ENCODE measurements around the gene OR52N4. TPM values are rescaled to one million over a fixed set of nuclear protein-coding genes. Genes with fewer than 3 reads are reported as not detected.
"Not testable (repeated sequence)": the region's sequence is repeated elsewhere in the genome, so short reads cannot be mapped to it uniquely, and the experiment has no call there.

OR52N4 gene
- polyA plus RNA-seq, 1 of the 3 experiments (the other 2 are of a cell fraction), result 0.10 TPM

- WGBS (ENCODE audit: low lambda C conversion rate), result 20% methylated on average over 5 of the region's 5 CpGs
- TF ChIP-seq, protein P1, sequence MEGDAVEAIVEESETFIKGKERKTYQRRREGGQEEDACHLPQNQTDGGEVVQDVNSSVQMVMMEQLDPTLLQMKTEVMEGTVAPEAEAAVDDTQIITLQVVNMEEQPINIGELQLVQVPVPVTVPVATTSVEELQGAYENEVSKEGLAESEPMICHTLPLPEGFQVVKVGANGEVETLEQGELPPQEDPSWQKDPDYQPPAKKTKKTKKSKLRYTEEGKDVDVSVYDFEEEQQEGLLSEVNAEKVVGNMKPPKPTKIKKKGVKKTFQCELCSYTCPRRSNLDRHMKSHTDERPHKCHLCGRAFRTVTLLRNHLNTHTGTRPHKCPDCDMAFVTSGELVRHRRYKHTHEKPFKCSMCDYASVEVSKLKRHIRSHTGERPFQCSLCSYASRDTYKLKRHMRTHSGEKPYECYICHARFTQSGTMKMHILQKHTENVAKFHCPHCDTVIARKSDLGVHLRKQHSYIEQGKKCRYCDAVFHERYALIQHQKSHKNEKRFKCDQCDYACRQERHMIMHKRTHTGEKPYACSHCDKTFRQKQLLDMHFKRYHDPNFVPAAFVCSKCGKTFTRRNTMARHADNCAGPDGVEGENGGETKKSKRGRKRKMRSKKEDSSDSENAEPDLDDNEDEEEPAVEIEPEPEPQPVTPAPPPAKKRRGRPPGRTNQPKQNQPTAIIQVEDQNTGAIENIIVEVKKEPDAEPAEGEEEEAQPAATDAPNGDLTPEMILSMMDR (IDR thresholded peaks at IDR 0.05), result no peak
- no peak for TF ChIP-seq MXI1 (IDR thresholded peaks at IDR 0.05; ENCODE audit: low read depth, low read length)
- TF ChIP-seq MAX (IDR thresholded peaks at IDR 0.05; ENCODE audit: low read depth), result no peak
These were observed 40.3 kb upstream of the OR52N4 start for GRCh38 chr11:5713695-5714094.

DNA sequence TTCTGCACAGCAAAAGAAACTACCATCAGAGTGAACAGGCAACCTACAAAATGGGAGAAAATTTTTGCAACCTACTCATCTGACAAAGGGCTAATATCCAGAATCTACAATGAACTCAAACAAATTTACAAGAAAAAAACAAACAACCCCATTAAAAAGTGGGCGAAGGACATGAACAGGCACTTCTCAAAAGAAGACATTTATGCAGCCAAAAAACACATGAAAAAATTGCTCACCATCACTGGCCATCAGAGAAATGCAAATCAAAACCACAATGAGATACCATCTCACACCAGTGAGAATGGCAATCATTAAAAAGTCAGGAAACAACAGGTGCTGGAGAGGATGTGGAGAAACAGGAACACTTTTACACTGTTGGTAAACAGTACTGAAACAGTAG is 37.5 kb upstream of the OR52N4 start:
- 5% methylated on average over 1 of the region's 1 CpG for WGBS (ENCODE audit: low lambda C conversion rate)

More at GRCh38 chr11:5713695-5714094, 40.3 kb upstream of the OR52N4 start:
- no peak overlapping the region for H3K9ac ChIP-seq
- H2AFZ ChIP-seq (ENCODE audit: low read depth), result no peak overlapping the region
- no peaks in the 10 kb centered on the region for H4K20me1 ChIP-seq (ENCODE audit: insufficient read depth)
- no peak overlapping the region for H3K27ac ChIP-seq (ENCODE audit: low read depth in 2 of 2, low read length in 1 of 2)
- ChIA-PET CTCF (no interaction called here), POLR2A (no interaction called here)
- no peaks in the 10 kb centered on the region for H3K79me2 ChIP-seq (ENCODE audit: insufficient read depth)
- H3K27me3 ChIP-seq (ENCODE audit: insufficient read depth), result no peaks in the 10 kb centered on the region; the same call in 1 of the 2 replicates
- no peaks in the 10 kb centered on the region for H3K4me1 ChIP-seq (ENCODE audit: control insufficient read depth in 1 of 2, insufficient read depth in 2 of 2, low read depth in 1 of 2, low read length in 1 of 2)
- H3K9me2 ChIP-seq, result no peaks in the 10 kb centered on the region
- H3K4me2 ChIP-seq, result no peak overlapping the region
- peaks cover 7 to 14% of the 10 kb centered on the region in 2 experiments for H3K36me3 ChIP-seq (replicated peaks in 1 of 2; ENCODE audit: control insufficient read depth in 1 of 2, insufficient read depth in 2 of 2, low read length in 1 of 2)
- H3F3A ChIP-seq (replicated peaks; ENCODE audit: insufficient read depth), result peaks cover 5% of the 10 kb centered on the region
- no peaks in the 10 kb centered on the region for H3K9me3 ChIP-seq
- DNase-seq, result no peak
- no peak overlapping the region for H3K4me3 ChIP-seq (ENCODE audit: low read depth in 2 of 2, low read length in 1 of 2)

GRCh38 chr11:5719703-5720495 is 34.1 kb upstream of the OR52N4 start:
- no peak overlapping the region for H3K9ac ChIP-seq
- no peak overlapping the region for H2AFZ ChIP-seq (ENCODE audit: low read depth)
- H3K27me3 ChIP-seq (ENCODE audit: insufficient read depth), result no peaks in the 10 kb centered on the region; the same call in 1 of the 2 replicates
- no peak overlapping the region for H3K4me3 ChIP-seq (ENCODE audit: low read depth in 2 of 2, low read length in 1 of 2)
- ChIA-PET POLR2A (no interaction called here), CTCF (interaction anchor here (1.2 kb wide), 1 partner anchor 45 kb away, joined by 3 read pairs; no protein-coding TSS in a partner anchor)
- H3K79me2 ChIP-seq (ENCODE audit: insufficient read depth), result no peaks in the 10 kb centered on the region
- H3K9me3 ChIP-seq, result no peaks in the 10 kb centered on the region
- H3K9me2 ChIP-seq, result no peaks in the 10 kb centered on the region
- H3K27ac ChIP-seq (ENCODE audit: low read depth in 2 of 2, low read length in 1 of 2), result no peak overlapping the region
- WGBS (ENCODE audit: low lambda C conversion rate), result 10% methylated on average over 3 of the region's 3 CpGs
- DNase-seq, result no peak
- H3K4me1 ChIP-seq (ENCODE audit: control insufficient read depth in 1 of 2, insufficient read depth in 2 of 2, low read depth in 1 of 2, low read length in 1 of 2), result no peaks in the 10 kb centered on the region
- no peaks in the 10 kb centered on the region for H3K36me3 ChIP-seq (replicated peaks in 1 of 2; ENCODE audit: control insufficient read depth in 1 of 2, insufficient read depth in 2 of 2, low read length in 1 of 2)
- no peaks in the 10 kb centered on the region for H4K20me1 ChIP-seq (ENCODE audit: insufficient read depth)
- H3K4me2 ChIP-seq, result no peak overlapping the region
- H3F3A ChIP-seq (replicated peaks; ENCODE audit: insufficient read depth), result no peaks in the 10 kb centered on the region
- TF ChIP-seq FOXM1 (IDR thresholded peaks at IDR 0.05; ENCODE audit: low read depth) (no peak), GATA2 (CRISPR knock-in tag; IDR thresholded peaks at IDR 0.05) (no peak), MEF2A (IDR thresholded peaks at IDR 0.05; ENCODE audit: borderline replicate concordance, low read depth) (no peak), ELF1 (IDR thresholded peaks at IDR 0.05) (no peak), TEAD4 (IDR thresholded peaks at IDR 0.05; ENCODE audit: borderline replicate concordance, insufficient read depth) (no peak), EZH2phosphoT487 (IDR thresholded peaks at IDR 0.05; ENCODE audit: borderline replicate concordance, low read depth) (no peak), FOXJ3 (CRISPR knock-in tag; IDR thresholded peaks at IDR 0.05) (no peak), RAD21 (IDR thresholded peaks at IDR 0.05; ENCODE audit: low read length) (no peak), JUND (IDR thresholded peaks at IDR 0.05) (no peak)
- TF ChIP-seq, protein P2, sequence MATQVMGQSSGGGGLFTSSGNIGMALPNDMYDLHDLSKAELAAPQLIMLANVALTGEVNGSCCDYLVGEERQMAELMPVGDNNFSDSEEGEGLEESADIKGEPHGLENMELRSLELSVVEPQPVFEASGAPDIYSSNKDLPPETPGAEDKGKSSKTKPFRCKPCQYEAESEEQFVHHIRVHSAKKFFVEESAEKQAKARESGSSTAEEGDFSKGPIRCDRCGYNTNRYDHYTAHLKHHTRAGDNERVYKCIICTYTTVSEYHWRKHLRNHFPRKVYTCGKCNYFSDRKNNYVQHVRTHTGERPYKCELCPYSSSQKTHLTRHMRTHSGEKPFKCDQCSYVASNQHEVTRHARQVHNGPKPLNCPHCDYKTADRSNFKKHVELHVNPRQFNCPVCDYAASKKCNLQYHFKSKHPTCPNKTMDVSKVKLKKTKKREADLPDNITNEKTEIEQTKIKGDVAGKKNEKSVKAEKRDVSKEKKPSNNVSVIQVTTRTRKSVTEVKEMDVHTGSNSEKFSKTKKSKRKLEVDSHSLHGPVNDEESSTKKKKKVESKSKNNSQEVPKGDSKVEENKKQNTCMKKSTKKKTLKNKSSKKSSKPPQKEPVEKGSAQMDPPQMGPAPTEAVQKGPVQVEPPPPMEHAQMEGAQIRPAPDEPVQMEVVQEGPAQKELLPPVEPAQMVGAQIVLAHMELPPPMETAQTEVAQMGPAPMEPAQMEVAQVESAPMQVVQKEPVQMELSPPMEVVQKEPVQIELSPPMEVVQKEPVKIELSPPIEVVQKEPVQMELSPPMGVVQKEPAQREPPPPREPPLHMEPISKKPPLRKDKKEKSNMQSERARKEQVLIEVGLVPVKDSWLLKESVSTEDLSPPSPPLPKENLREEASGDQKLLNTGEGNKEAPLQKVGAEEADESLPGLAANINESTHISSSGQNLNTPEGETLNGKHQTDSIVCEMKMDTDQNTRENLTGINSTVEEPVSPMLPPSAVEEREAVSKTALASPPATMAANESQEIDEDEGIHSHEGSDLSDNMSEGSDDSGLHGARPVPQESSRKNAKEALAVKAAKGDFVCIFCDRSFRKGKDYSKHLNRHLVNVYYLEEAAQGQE (IDR thresholded peaks at IDR 0.05; ENCODE audit: low read depth, low read length), result no peak

More for the DNA sequence above, 37.5 kb upstream of the OR52N4 start:
- POLR2A ChIA-PET; H2AFZ ChIP-seq (ENCODE audit: low read depth); H3F3A ChIP-seq (replicated peaks; ENCODE audit: insufficient read depth); H3K27me3 ChIP-seq (ENCODE audit: insufficient read depth); H3K79me2 ChIP-seq (ENCODE audit: insufficient read depth); H3K27ac ChIP-seq (ENCODE audit: low read depth in 2 of 2, low read length in 1 of 2); H3K9me3 ChIP-seq; H3K9ac ChIP-seq; DNase-seq; H3K4me1 ChIP-seq (ENCODE audit: control insufficient read depth in 1 of 2, insufficient read depth in 2 of 2, low read depth in 1 of 2, low read length in 1 of 2); H3K4me2 ChIP-seq; H4K20me1 ChIP-seq (ENCODE audit: insufficient read depth); H3K4me3 ChIP-seq (ENCODE audit: low read depth in 2 of 2, low read length in 1 of 2); H3K9me2 ChIP-seq; CTCF ChIA-PET; H3K36me3 ChIP-seq (replicated peaks in 1 of 2; ENCODE audit: control insufficient read depth in 1 of 2, insufficient read depth in 2 of 2, low read length in 1 of 2): not testable (repeated sequence)
